Tibial artery (tissue), 4 donors: ENCODE measurements around the gene ANKRD26.

Source experiments
- DNase-seq, 2 donors: peaks; one replicate each; pipeline ENCODE4 v3.0.0-alpha.2; 2019
- H3K27ac ChIP-seq, 2 donors: fragments of 200-600 bp; sonication (generic) in 1 of 2; 1 replicate in 1 of 2; 2 replicates in 1 of 2; pipeline ENCODE4 v1.5.1; 2018 to 2019; ENCODE audit warnings: mild to moderate bottlenecking in 1 of 2
- H3K27me3 ChIP-seq, 2 donors: fragments of 200-600 bp; sonication (generic) in 1 of 2; one replicate each; pipeline versions ENCODE4 v1.5.1 to v1.6.0; 2016 to 2019
- H3K36me3 ChIP-seq, 3 donors: fragments of 200-600 bp; sonication (generic) in 2 of 3; one replicate each; pipeline ENCODE4 v1.5.1; 2016 to 2019; ENCODE audit warnings: mild to moderate bottlenecking in 2 of 3
- H3K4me1 ChIP-seq, 4 donors: fragments of 200-600 bp; sonication (generic) in 2 of 4; 1 replicate in 3 of 4; 2 replicates in 1 of 4; pipeline ENCODE4 v1.5.1; 2016 to 2019
- H3K4me3 ChIP-seq, 2 donors: fragments of 200-600 bp; sonication (generic) in 1 of 2; 1 replicate in 1 of 2; 2 replicates in 1 of 2; pipeline ENCODE4 v1.5.1; 2018 to 2019; ENCODE audit warnings: mild to moderate bottlenecking in 2 of 2
- H3K9me3 ChIP-seq, 3 donors: fragments of 200-600 bp; sonication (generic) in 1 of 3; one replicate each; pipeline ENCODE4 v1.5.1; 2016 to 2019
- CTCF ChIP-seq, 2 experiments: fragments of 200-600 bp in 1 of 2; fragments of 450-650 bp in 1 of 2; IDR thresholded peaks; one replicate each; pipeline ENCODE4 v1.5.1; 2017 to 2019; ENCODE audit warnings: antibody characterized with exemption in 2 of 2, mild to moderate bottlenecking in 1 of 2, moderate library complexity in 1 of 2
- intact Hi-C: fragments of 100-400 bp; cut with DNase I; formaldehyde crosslinking; loops from one replicate; pipeline ENCODE4 v1.15.0; 2023; ENCODE audit warnings: low total_unique reads

The ANKRD26 gene

GRCh38 chr10:26962835-26963234, 137.5 kb downstream of the ANKRD26 start:
- no peaks in the 10 kb centered on the region for H3K27me3 ChIP-seq
- peaks cover 0 to 8% (median 0%) of the 10 kb centered on the region in 3 donors for H3K36me3 ChIP-seq
- intact Hi-C loops: no loop called here
- H3K27ac ChIP-seq: no peak overlapping the region
- no peak for DNase-seq
- H3K9me3 ChIP-seq: no peaks in the 10 kb centered on the region
- no peaks in the 10 kb centered on the region for H3K4me1 ChIP-seq
- no peak for TF ChIP-seq CTCF (IDR thresholded peaks at IDR 0.05)
- H3K4me3 ChIP-seq: no peak overlapping the region

- DNase-seq: no peak
- no peak for TF ChIP-seq CTCF (IDR thresholded peaks at IDR 0.05)
- Histone ChIP-seq H3K27ac (no peak overlapping the region), H3K27me3 (no peaks in the 10 kb centered on the region), H3K9me3 (no peaks in the 10 kb centered on the region), H3K4me1 (no peaks in the 10 kb centered on the region), H3K36me3 (no peaks in the 10 kb centered on the region), H3K4me3 (no peak overlapping the region)
- intact Hi-C loops: no loop called here
These were observed 140.0 kb downstream of the ANKRD26 start for GRCh38 chr10:26960308-26960707.

- Histone ChIP-seq H3K27me3 (no peaks in the 10 kb centered on the region), H3K4me1 (no peaks in the 10 kb centered on the region), H3K36me3 (no peaks in the 10 kb centered on the region), H3K9me3 (no peaks in the 10 kb centered on the region), H3K4me3 (no peak overlapping the region), H3K27ac (no peak overlapping the region)
- no peak for TF ChIP-seq CTCF (IDR thresholded peaks at IDR 0.05)
- no peak for DNase-seq
- intact Hi-C loops: no loop called here
These were observed 140.5 kb downstream of the ANKRD26 start for GRCh38 chr10:26959841-26960240.
